Measurements from ENCODE around the gene MYB. TPM values are rescaled to one million over a fixed set of nuclear protein-coding genes. Genes with fewer than 3 reads are reported as not detected.

The MYB gene
- total RNA-seq, 2 experiments from 2014 or later: 20.1 to 42.9 TPM

DNA sequence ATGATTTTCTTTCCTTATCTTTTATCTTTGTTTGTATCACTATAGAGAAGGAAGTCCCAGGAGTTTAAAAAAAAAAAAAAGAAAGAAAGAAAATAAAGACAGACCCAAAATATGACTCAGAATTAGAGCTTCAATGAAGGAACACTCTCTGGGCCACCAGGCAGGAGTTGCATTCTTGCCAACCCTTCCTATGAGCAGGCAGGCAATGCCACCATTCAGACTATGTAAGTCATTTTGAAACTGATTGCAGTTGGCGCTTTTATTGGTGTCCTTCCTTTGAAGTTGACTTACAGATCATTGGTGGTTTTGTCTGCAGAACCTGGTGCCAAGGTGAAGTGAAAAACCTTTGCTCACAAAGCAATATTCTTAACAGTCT lies 50.3 kb downstream of the MYB start:
- DNase-seq (ENCODE audit: low spot score): no peak
- Histone ChIP-seq H3K4me3 (ENCODE audit: low read depth, low read length, poor library complexity, severe bottlenecking) (no peak overlapping the region), H3K36me3 (ENCODE audit: insufficient read depth, low read length) (no peaks in the 10 kb centered on the region), H3K9me2 (ENCODE audit: insufficient read depth, low read length) (no peaks in the 10 kb centered on the region), H3K27ac (ENCODE audit: low read depth, low read length, poor library complexity, severe bottlenecking) (no peak overlapping the region), H3K4me1 (ENCODE audit: insufficient read depth, low read length, poor library complexity, severe bottlenecking) (peaks cover 2% of the 10 kb centered on the region), H3K9me3 (ENCODE audit: low read length) (no peaks in the 10 kb centered on the region), H3K4me2 (ENCODE audit: low read length) (no peak overlapping the region), H4K20me1 (ENCODE audit: insufficient read depth, low read length) (no peaks in the 10 kb centered on the region), H2AFZ (ENCODE audit: low read length) (0 out of 2 replicates have a peak overlapping the region, but pooled peaks have one; percentile 28), H3K79me2 (ENCODE audit: insufficient read depth, low read depth, low read length) (no peaks in the 10 kb centered on the region)
- no peak for TF ChIP-seq EZH2phosphoT487 (IDR thresholded peaks at IDR 0.05; ENCODE audit: borderline replicate concordance, low read depth, low read length)
- TF ChIP-seq, protein P1, sequence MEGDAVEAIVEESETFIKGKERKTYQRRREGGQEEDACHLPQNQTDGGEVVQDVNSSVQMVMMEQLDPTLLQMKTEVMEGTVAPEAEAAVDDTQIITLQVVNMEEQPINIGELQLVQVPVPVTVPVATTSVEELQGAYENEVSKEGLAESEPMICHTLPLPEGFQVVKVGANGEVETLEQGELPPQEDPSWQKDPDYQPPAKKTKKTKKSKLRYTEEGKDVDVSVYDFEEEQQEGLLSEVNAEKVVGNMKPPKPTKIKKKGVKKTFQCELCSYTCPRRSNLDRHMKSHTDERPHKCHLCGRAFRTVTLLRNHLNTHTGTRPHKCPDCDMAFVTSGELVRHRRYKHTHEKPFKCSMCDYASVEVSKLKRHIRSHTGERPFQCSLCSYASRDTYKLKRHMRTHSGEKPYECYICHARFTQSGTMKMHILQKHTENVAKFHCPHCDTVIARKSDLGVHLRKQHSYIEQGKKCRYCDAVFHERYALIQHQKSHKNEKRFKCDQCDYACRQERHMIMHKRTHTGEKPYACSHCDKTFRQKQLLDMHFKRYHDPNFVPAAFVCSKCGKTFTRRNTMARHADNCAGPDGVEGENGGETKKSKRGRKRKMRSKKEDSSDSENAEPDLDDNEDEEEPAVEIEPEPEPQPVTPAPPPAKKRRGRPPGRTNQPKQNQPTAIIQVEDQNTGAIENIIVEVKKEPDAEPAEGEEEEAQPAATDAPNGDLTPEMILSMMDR (conservative IDR thresholded peaks at IDR 0.05; ENCODE audit: low read length): no peak
- BruUV-seq (replicated peaks): no TSS peak
- ChIA-PET POLR2A (interaction anchor here (0.6 to 2.0 kb wide), 7 partner anchors 12 to 183 kb away, joined by 3 to 6 read pairs (median 4); no protein-coding TSS in a partner anchor), CTCF (ENCODE audit: unreplicated experiment) (no interaction called here)
- intact Hi-C loops (cut with micrococcal nuclease; ENCODE audit: unreplicated experiment): no loop called here

DNA sequence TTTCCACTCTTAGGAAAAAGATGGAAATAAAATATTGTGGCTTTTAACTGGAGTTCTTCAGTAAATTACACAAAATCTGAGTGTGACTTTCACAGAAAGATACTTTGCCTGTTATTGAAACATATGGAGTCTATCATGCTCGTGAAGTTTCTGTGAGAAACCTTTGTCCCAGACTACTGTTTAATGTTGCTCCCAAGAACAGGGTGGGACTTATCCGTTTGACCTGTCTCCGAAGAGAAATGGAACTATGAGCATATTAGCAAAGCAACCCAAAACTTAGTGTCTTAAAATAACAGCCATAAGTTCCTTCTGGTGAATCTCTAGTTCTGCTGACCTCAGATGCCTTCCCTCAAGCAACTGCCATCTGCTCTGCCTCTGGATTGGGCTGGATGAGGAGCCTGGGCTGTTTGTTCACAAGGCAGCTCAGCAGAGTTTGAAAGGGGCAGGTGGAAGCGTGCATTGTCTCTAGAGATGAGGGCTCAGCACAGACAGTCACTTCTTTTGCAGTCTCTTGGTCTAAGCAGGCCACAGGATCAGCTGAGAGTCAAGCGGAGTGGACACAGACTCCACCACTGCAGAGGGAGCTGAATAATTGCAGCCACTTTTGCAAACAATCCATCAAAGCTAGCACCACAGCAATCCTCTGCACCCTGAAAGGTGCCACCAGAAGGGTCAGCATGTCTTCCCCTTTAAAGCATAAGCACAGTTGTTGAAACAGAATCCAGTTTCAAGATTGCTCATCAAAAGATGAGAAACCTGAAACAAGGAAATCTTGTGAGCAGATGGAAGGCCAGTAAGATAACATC lies 52.8 kb downstream of the MYB start:
- Histone ChIP-seq H3K4me2 (ENCODE audit: low read length) (no peak overlapping the region), H3K79me2 (ENCODE audit: insufficient read depth, low read depth, low read length) (no peaks in the 10 kb centered on the region), H3K9me3 (ENCODE audit: low read length) (no peaks in the 10 kb centered on the region), H3K4me3 (ENCODE audit: low read depth, low read length, poor library complexity, severe bottlenecking) (no peak overlapping the region), H3K36me3 (ENCODE audit: insufficient read depth, low read length) (no peaks in the 10 kb centered on the region), H3K27ac (ENCODE audit: low read depth, low read length, poor library complexity, severe bottlenecking) (no peak overlapping the region), H3K4me1 (ENCODE audit: insufficient read depth, low read length, poor library complexity, severe bottlenecking) (peaks cover 5% of the 10 kb centered on the region), H2AFZ (ENCODE audit: low read length) (peak overlapping the region; percentile 27; the same call in 1 of the 2 replicates), H3K9me2 (ENCODE audit: insufficient read depth, low read length) (no peaks in the 10 kb centered on the region), H4K20me1 (ENCODE audit: insufficient read depth, low read length) (no peaks in the 10 kb centered on the region)
- TF ChIP-seq EZH2phosphoT487 (IDR thresholded peaks at IDR 0.05; ENCODE audit: borderline replicate concordance, low read depth, low read length): no peak
- TF ChIP-seq, protein P1 (conservative IDR thresholded peaks at IDR 0.05; ENCODE audit: low read length): no peak
- DNase-seq (ENCODE audit: low spot score): no peak
- BruUV-seq (replicated peaks): no TSS peak
- ChIA-PET CTCF (ENCODE audit: unreplicated experiment) (no interaction called here), POLR2A (interaction anchor here (0.5 to 1.1 kb wide), 2 partner anchors 9 to 51 kb away, joined by 3 to 5 read pairs; no protein-coding TSS in a partner anchor)
- intact Hi-C loops (cut with micrococcal nuclease; ENCODE audit: unreplicated experiment): no loop called here

DNA sequence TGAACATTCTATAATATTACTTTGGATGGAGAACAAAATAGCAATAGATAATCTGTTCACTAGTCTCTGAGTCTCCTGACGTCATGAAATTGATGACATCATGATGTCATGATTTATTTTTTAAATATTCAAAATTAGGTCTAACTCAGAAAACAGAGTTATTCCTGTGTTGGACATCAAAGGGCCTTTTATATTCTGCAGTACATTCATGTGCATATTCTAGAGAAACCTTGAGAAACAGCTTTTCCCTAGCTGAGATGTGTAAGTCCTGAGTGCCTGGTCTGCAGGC lies 53.3 kb downstream of the MYB start:
- Histone ChIP-seq H3K79me2 (ENCODE audit: insufficient read depth, low read depth, low read length) (no peaks in the 10 kb centered on the region), H3K4me1 (ENCODE audit: insufficient read depth, low read length, poor library complexity, severe bottlenecking) (peaks cover 5% of the 10 kb centered on the region), H3K27ac (ENCODE audit: low read depth, low read length, poor library complexity, severe bottlenecking) (no peak overlapping the region), H2AFZ (ENCODE audit: low read length) (peak overlapping the region; percentile 27; the same call in 1 of the 2 replicates), H3K36me3 (ENCODE audit: insufficient read depth, low read length) (no peaks in the 10 kb centered on the region), H3K9me2 (ENCODE audit: insufficient read depth, low read length) (no peaks in the 10 kb centered on the region), H3K4me3 (ENCODE audit: low read depth, low read length, poor library complexity, severe bottlenecking) (no peak overlapping the region), H3K4me2 (ENCODE audit: low read length) (no peak overlapping the region), H3K9me3 (ENCODE audit: low read length) (no peaks in the 10 kb centered on the region), H4K20me1 (ENCODE audit: insufficient read depth, low read length) (no peaks in the 10 kb centered on the region)
- intact Hi-C loops (cut with micrococcal nuclease; ENCODE audit: unreplicated experiment): no loop called here
- ChIA-PET CTCF (ENCODE audit: unreplicated experiment) (interaction anchor here (0.9 kb wide), 1 partner anchor 20 kb away, joined by 3 read pairs; no protein-coding TSS in a partner anchor), POLR2A (interaction anchor here (0.5 to 1.1 kb wide), 4 partner anchors 8 to 732 kb away, joined by 3 to 5 read pairs (median 4); no protein-coding TSS in a partner anchor)
- BruUV-seq (replicated peaks): no TSS peak
- DNase-seq (ENCODE audit: low spot score): no peak
- TF ChIP-seq EZH2phosphoT487 (IDR thresholded peaks at IDR 0.05; ENCODE audit: borderline replicate concordance, low read depth, low read length): no peak
- TF ChIP-seq, protein P1 (conservative IDR thresholded peaks at IDR 0.05; ENCODE audit: low read length): no peak

Data from OCI-LY7 (cell line).